Measurements from ENCODE around the gene ARF3.

The ARF3 gene

DNA sequence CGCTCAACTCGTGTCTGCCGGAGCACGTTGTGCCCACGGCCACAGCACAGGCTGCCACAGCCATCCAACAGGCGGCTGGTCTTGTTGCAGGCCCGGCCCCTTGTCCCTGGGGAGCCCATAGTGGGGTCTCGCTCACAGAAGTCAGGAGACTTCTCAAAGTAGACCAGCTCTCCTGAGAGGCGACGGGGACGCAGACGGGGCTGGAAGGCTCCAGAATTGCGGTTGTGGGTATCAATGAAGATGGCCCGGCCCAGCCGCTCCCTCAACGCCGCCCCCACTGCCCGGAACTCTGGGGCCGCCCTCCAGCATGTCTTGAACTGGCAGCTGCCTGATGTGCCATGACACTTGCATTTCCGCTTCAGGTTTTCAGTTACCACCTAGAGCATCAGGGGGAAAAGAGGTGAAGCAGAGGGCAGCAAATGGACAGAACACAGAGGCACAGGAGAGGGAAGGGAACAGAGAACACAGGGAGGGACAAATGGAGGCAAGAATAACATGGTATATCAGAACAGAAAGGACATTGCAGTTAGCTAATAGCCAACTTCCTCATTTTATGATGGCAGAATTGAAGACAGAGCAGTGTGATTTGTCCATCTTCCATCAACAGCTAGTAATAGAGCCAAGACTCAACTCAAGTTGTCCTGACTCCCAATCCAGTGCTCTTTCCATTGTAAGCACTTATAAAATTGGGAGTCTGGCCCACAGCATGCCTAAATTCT, 9.0 kb upstream of the ARF3 start:
- DNase-seq (ENCODE audit: low spot score), result peak; percentile 59

- no peak for DNase-seq (ENCODE audit: low spot score)
Observed at GRCh38 chr12:48965298-48965838, 8.1 kb upstream of the ARF3 start.

GRCh38 chr12:48961801-48962200, 4.5 kb upstream of the ARF3 start:
- no peak for DNase-seq (ENCODE audit: low spot score)

DNA sequence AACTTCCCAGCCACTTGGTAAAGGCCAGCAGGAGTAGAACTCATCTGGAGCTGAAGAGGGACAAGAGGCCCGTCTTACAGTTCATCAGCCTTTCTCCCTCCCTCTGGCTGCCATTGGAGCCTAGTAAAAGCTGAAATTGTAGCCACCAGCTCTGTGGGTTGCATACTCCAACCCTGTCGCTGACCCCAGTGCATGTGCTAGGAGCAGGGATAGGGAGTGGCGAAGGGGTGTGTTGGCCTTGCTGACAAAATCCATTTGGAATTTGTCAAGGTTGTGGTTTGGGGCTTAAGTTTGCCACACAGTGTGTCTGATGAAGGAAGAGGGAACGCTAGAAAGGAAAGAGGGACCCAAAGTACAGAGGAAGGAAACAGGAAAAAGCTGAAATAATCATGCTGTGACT, 4.0 kb upstream of the ARF3 start:
- DNase-seq (ENCODE audit: low spot score), result no peak

DNA sequence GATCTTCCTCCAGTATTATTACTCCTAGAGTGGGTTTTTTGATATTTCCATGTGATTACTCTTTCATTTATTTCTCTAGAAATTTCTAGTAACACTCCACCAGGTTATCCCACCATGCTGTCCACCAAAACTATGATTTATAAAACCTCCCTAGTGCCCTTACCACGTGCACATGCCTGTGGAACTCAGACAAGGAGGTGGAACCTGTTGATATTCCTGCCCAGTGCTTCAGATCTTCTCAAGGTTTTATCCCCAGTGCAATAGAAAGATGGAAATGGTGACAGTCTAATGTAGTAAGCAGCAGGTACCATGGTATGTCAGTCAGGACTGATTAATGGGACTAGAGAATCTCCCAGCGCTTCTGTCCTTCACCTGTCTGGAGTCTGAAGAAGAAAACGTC, 3.5 kb upstream of the ARF3 start:
- DNase-seq (ENCODE audit: low spot score), result no peak

DNA sequence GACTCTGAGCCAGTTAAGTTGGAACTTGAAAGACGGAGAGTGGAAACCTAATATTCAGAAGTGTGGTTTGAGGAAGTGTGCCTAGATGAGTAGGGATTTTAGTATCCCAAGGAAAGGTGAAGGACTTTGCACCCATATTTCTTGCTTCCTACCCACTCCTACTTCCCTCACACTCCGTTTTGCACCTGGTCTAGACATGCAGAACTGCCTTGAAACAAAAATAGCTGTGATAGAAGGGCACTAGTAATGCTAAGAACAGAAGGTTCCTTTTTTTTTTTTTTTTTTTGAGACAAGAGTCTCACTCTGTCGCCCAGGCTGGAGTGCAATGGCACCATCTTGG, 732 bp upstream of the ARF3 start:
- DNase-seq (ENCODE audit: low spot score), result no peak

GRCh38 chr12:48956279-48957140, 777 bp downstream of the ARF3 start:
- peak; percentile 92 for DNase-seq (ENCODE audit: low spot score)

DNA sequence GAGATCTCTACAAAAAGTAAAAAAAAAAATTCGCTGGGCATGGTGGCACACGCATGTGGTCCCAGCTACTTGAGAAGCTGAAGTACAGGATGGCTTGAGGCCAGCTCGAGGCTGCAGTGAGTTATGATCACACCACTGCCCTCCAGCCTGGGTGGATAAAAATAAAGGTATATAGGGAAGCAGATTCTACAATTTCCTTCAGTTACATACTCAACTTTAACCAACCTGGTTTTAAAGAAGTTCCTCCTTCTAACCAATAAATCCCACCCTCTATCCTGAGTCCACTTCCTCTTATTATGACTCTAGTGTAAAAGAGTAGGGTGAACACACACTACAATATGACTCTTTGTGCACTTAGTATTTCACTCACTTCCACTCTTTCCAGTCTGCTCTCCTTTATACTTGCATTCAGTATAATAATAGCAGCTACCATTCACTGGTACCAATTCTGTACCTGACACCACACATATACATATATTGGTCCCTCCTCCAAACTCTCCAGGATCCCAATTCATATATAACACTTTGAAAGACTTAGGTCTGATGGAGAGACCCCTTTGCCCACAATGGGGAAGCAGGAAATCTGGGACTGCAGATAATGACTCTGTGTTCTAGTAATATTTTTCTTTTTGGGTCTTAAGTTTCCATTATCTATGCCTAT, 2.3 kb downstream of the ARF3 start:
- no peak for DNase-seq (ENCODE audit: low spot score)

DNA sequence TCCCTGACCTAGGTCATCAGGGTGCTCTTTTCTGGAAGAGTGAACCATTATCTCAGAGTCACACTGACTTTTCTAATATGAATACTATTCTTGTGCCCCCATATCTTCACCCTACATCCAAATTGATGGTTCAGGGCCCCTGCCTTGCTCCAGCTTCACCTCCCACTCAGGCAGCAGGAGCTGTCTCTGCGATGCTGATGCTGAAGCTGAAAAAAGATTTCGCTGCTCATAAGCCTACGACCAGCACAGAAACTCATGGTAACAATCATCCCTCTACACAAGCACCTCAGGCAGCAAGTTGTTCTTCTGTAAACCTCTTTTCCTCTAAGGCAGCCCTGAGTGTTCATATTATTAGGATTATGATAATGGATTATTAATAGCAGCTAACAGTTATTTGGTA, 3.2 kb downstream of the ARF3 start:
- no peak for DNase-seq (ENCODE audit: low spot score)

DNA sequence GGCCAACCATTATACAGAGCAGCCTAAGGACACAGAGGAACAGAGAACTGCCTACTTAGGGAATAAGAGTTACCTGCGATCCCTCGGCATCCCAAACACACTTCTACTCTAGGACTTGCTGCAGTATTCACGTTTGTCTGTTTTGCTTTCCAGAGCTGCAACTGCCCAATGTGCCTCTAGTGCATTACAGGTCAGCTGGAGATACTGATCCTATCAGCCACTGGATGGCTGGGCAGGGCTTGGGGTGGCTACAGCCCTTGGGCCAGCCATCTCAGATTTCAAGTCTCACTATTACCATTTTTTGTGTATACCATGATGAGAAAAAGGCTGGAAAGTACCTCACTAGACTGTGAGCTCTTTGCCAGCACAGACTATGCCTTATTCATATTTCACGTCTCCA, 4.6 kb downstream of the ARF3 start:
- no peak for DNase-seq (ENCODE audit: low spot score)

- DNase-seq (ENCODE audit: low spot score), result no peak
Observed at GRCh38 chr12:48947727-48948126, 9.6 kb downstream of the ARF3 start.

DNA sequence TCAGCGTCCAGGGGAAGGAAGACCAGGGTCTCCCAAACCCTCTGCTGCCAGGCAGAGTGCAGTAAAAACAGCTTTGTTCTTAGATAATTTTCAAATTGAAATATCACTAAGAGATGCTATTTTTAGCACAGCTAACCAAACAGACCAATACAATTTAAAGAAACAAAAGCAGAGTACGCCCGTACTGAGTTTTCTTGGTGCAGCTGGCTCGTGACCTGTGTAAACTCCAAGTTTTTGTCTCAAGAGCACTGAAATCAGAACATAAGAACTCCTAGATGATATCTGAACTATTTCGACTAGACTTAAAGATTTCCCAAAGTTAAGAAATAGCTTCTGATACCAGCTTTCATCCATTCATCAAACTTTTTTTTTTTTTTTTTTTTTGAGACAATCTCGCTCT, 10.3 kb downstream of the ARF3 start:
- DNase-seq (ENCODE audit: low spot score), result no peak

DNA sequence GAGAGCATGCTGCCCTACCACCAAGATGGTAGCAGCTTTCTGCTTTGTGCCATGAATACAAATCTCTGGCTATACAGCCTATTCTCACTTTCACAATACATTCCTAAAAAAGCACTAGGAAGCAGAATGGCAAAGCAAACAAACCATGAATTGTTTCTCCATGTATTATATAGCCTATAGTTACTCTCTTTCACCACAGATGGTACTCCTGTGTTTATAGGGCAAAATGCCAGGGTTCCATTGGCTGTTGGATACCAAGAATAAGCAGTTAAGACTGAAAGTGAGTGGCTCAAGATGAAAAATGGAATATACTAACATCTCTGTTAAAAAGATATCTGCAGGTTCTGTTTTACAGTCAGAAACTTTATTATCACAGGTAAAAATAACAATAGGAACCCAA, 11.1 kb downstream of the ARF3 start:
- no peak for DNase-seq (ENCODE audit: low spot score)

GRCh38 chr12:48943221-48943620, 14.1 kb downstream of the ARF3 start:
- DNase-seq (ENCODE audit: low spot score), result no peak

DNA sequence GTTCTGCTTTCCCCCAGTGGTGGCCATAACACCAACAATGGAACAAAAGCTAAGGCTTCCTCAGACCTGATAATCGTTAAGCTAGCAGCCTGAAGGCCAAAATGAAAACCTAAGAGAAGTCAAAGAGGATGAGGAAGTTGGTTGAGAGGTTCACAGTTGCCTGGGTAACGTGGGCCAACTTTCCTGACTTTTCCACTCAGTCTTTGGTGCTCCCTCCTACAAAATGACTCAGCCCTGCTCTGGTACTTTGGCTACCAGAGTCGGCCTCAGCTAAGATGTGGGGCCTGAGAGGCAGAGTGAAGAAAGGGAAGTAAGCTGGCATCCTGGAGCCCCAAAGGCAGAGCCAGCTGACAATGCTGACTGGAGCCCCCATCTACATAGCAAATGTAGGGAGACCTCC, 17.1 kb downstream of the ARF3 start:
- no peak for DNase-seq (ENCODE audit: low spot score)

- DNase-seq (ENCODE audit: low spot score), result no peak
Observed at GRCh38 chr12:48938805-48939204, 18.5 kb downstream of the ARF3 start.

GRCh38 chr12:48937170-48937569, 20.1 kb downstream of the ARF3 start:
- DNase-seq (ENCODE audit: low spot score), result no peak

DNA sequence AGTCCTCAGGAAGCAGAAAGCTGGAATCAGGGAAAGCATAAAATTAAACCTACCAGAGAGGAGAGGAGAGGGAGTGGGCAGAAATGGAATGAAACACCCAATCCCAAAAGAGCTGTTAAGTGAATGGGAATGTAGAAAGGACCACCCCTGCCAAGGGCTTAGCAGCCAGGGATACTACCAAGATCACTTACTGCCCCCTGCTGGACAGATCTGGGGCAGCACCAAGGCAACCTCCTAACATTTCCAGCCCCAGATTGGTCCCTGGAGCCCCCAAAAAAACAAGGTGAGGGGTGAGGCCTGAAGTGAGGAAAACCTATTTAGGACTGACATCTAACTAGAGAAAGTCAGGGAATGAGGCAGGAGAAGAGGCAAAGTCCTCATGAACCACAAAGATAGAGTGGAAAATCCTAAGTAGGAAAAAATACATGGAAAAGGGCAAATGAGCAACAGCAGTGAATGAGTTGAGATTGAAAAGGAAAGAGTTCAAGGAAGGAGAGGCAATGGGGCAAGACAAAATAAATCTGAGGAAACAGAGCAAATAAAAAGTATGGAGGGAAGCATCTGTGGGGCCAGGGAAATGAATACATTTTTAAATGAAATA, 20.8 kb downstream of the ARF3 start:
- peak; percentile 81 for DNase-seq (ENCODE audit: low spot score)

DNA sequence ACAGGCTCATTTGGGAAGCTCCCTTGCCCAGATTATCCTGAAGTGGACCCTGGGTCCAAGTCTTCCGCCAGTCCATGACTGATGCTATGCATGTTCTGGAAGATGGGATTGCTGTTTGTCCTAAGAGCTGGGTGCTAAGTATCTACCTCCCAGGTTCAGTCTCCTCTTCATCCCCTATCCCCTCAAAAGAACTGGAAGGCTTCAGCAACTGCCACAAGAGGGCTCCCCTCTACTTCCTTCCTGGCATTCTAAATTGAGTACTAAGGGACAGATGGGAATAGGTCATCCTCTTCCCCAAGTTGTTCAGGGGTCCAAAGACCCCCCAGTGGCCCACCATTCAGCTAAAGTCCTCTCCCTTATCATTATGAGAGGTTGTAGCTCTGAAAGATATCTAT, 23.0 kb downstream of the ARF3 start:
- DNase-seq (ENCODE audit: low spot score), result no peak

DNA sequence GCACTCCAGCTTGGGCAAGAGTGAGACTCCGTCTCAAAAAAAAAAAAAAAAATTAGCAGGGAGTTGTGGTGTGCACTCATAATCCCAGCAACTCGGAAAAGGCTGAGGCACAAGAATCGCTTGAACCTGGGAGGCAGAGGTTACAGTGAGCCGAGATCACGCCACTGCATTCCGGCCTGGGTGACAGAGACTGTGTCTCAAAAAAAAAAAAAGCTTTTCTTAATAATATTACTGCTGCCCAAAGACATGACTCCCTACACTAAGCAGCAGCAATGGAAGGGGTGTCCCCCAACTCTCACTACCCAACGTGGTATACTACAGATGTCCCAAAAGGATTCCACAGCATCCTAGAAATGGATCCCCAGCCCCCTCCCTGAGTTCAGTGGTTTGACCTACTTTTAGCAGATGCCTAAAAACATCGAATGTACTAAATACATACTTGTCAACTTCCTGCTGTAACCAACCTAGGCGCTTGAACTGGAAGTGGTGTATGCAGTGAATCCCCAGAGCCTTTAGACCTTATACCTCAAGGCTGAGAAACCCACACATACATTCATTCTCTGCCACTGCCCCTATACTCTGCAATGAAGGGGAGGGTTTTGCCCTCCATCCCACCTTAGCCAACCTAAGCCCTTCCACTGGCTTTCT, 23.5 kb downstream of the ARF3 start:
- DNase-seq (ENCODE audit: low spot score), result no peak

GRCh38 chr12:48932878-48933277, 24.4 kb downstream of the ARF3 start:
- no peak for DNase-seq (ENCODE audit: low spot score)

- no peak for DNase-seq (ENCODE audit: low spot score)
Observed at GRCh38 chr12:48930475-48930874, 26.8 kb downstream of the ARF3 start.

All from left forelimb (tissue), 1 donor.